HL-60 (cell line): ENCODE data around the gene SLC2A8.

Experiments used
- DNase-seq, 2 experiments: peaks; one replicate each; pipeline ENCODE4 v3.0.0-alpha.2; 2010 to 2020; ENCODE audit warnings: low read depth in 1 of 2, low spot score in 1 of 2
- H3K27ac ChIP-seq: fragments of 250-450 bp; sonication (Bioruptor Pico); replicated peaks from 2 replicates; pipeline ENCODE4 v1.5.1; 2020; ENCODE audit warnings: mild to moderate bottlenecking, moderate library complexity
- H3K27me3 ChIP-seq: fragments of 250-450 bp; sonication (Bioruptor Pico); 2 replicates; pipeline ENCODE4 v1.5.1; 2021; ENCODE audit warnings: mild to moderate bottlenecking, moderate library complexity; ENCODE audit not compliant: insufficient read depth, poor library complexity, severe bottlenecking
- H3K4me3 ChIP-seq: replicated peaks from 2 replicates; pipeline ENCODE4 v1.5.1; 2011; ENCODE audit warnings: mild to moderate bottlenecking, control low read depth, low read length; ENCODE audit not compliant: insufficient read depth
- GABPA ChIP-seq: IDR thresholded peaks from 2 replicates; pipeline ENCODE4 v1.6.1; 2012; ENCODE audit warnings: low read depth
- POLR2AphosphoS5 ChIP-seq: IDR thresholded peaks from 2 replicates; pipeline ENCODE4 v1.6.1; 2012; ENCODE audit warnings: low read depth
- REST ChIP-seq: IDR thresholded peaks from 2 replicates; pipeline ENCODE4 v1.6.1; 2012; ENCODE audit warnings: low read depth; ENCODE audit not compliant: insufficient replicate concordance
- SPI1 ChIP-seq: IDR thresholded peaks from 2 replicates; pipeline ENCODE4 v1.6.1; 2012; ENCODE audit warnings: low read depth, mild to moderate bottlenecking, borderline replicate concordance
- long read RNA-seq: library from polyadenylated mRNA; unstranded; transcript quantifications from one replicate; pipeline ENCODE4 v2.0.0, GENCODE V29; 2020
- TF ChIP-seq, protein P1 (sequence below): IDR thresholded peaks from one replicate; pipeline ENCODE4 v1.5.1; 2011; ENCODE audit warnings: low read length, control low read depth, inconsistent platforms; ENCODE audit not compliant: insufficient read depth

SLC2A8 gene
- long read RNA-seq, result 0 reads

DNA sequence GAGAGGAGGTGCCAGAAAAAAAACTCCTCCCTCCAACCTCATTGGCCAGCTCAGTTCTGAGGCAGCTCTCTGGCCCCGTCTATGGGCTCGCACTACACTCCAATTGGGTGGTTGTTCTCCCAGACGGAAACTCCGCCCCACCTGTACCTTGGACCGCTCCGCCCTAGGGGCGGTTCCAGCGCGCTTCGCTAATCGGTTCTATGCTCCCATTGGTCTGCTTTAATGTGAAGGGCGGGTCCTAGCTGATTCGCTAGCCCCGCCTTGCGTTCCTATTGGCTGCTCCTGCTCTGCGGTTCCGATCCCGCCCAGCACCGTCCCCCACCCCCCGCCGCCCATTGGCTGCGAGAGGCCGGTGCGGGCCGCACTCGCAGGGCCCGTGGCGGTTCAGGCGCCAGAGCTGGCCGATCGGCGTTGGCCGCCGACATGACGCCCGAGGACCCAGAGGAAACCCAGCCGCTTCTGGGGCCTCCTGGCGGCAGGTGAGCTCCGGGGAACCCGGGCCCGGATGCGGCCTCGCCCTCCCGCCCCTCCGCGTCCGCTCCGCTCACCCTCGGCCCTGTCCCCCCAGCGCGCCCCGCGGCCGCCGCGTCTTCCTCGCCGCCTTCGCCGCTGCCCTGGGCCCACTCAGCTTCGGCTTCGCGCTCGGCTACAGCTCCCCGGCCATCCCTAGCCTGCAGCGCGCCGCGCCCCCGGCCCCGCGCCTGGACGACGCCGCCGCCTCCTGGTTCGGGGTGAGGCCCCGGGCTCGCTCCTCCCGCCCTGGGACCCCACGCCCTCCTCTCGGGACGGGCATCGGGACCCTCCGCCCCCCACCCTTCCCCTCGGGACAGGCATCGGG is at the start of gene SLC2A8:
Gene SLC2A8 (plus strand): TSS at position 362 of the 838 bp plus-strand sequence. CDS start 62 bp downstream, at position 424.
- TF ChIP-seq REST, result no peak
- TF ChIP-seq POLR2AphosphoS5, result no peak
- no peak for TF ChIP-seq GABPA
- TF ChIP-seq, protein P1, sequence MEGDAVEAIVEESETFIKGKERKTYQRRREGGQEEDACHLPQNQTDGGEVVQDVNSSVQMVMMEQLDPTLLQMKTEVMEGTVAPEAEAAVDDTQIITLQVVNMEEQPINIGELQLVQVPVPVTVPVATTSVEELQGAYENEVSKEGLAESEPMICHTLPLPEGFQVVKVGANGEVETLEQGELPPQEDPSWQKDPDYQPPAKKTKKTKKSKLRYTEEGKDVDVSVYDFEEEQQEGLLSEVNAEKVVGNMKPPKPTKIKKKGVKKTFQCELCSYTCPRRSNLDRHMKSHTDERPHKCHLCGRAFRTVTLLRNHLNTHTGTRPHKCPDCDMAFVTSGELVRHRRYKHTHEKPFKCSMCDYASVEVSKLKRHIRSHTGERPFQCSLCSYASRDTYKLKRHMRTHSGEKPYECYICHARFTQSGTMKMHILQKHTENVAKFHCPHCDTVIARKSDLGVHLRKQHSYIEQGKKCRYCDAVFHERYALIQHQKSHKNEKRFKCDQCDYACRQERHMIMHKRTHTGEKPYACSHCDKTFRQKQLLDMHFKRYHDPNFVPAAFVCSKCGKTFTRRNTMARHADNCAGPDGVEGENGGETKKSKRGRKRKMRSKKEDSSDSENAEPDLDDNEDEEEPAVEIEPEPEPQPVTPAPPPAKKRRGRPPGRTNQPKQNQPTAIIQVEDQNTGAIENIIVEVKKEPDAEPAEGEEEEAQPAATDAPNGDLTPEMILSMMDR, result no peak
- TF ChIP-seq SPI1, result no peak
- Histone ChIP-seq H3K27me3 (no peaks in the 10 kb centered on the region), H3K27ac (peak within 1 kb of the TSS; percentile 52), H3K4me3 (peak within 1 kb of the TSS; percentile 31)
- peak; percentile 45 to 94 for DNase-seq

GRCh38 chr9:127347831-127348776 is 48.9 kb upstream of the SLC2A8 start:
- no peak for DNase-seq

More at GRCh38 chr9:127347831-127348776, 48.9 kb upstream of the SLC2A8 start:
- Histone ChIP-seq H3K27ac (no peak overlapping the region), H3K4me3 (no peak overlapping the region), H3K27me3 (no peaks in the 10 kb centered on the region)
- TF ChIP-seq POLR2AphosphoS5 (no peak), REST (no peak), GABPA (no peak), SPI1 (no peak)
- TF ChIP-seq, protein P1, result no peak
